Stomach (tissue), 9 donors: Measurements from ENCODE around the gene PNPLA3. TPM values are rescaled to one million over a fixed set of nuclear protein-coding genes. Genes with fewer than 3 reads are reported as not detected.

ENCODE experiments used
- DNase-seq, 2 donors: peaks; one replicate each; pipeline versions ENCODE4 v3.0.0 to v3.0.0-alpha.2; 2013 to 2019
- H3K27ac ChIP-seq, 5 donors: fragments of 200-600 bp in 4 of 5; sonication (generic) in 4 of 5; one replicate each; pipeline ENCODE4 v1.5.1; 2013 to 2019; ENCODE audit warnings: mild to moderate bottlenecking in 1 of 5, moderate library complexity in 1 of 5
- H3K27me3 ChIP-seq, 3 donors: fragments of 200-600 bp; sonication (generic); one replicate each; pipeline ENCODE4 v1.5.1; 2017 to 2019; ENCODE audit warnings: mixed run types in 1 of 3
- H3K36me3 ChIP-seq, 4 donors: fragments of 200-600 bp; sonication (generic); 1 replicate in 3 of 4; 2 replicates in 1 of 4; pipeline ENCODE4 v1.5.1; 2016 to 2019
- H3K4me1 ChIP-seq, 4 donors: fragments of 200-600 bp; sonication (generic); one replicate each; pipeline ENCODE4 v1.5.1; 2016 to 2019
- H3K4me3 ChIP-seq, 4 donors: fragments of 200-600 bp; sonication (generic) in 3 of 4; one replicate each; pipeline ENCODE4 v1.5.1; 2016 to 2019; ENCODE audit warnings: mild to moderate bottlenecking in 1 of 4
- H3K9me3 ChIP-seq, 4 donors: fragments of 200-600 bp; sonication (generic); one replicate each; pipeline ENCODE4 v1.5.1; 2016 to 2019
- CTCF ChIP-seq, 7 experiments: fragments of 450-650 bp in 4 of 7; fragments of 200-600 bp in 3 of 7; sonication (generic) in 3 of 7; IDR thresholded peaks; one replicate each; pipeline ENCODE4 v1.5.1; 2016 to 2019; ENCODE audit warnings: antibody characterized with exemption in 7 of 7, control low read depth in 2 of 7, mild to moderate bottlenecking in 1 of 7
- EP300 ChIP-seq: sonication (generic); formaldehyde crosslinking; IDR thresholded peaks from one replicate; pipeline ENCODE4 v1.6.1; 2017; ENCODE audit warnings: antibody characterized with exemption
- POLR2A ChIP-seq, 4 donors: fragments of 450-650 bp; IDR thresholded peaks; one replicate each; pipeline ENCODE4 v1.6.1; 2016; ENCODE audit warnings: antibody characterized with exemption in 4 of 4, control low read depth in 2 of 4, mild to moderate bottlenecking in 1 of 4, moderate library complexity in 1 of 4
- POLR2AphosphoS5 ChIP-seq, 3 donors: sonication (generic); formaldehyde crosslinking; IDR thresholded peaks; one replicate each; pipeline ENCODE4 v1.6.1; 2016; ENCODE audit warnings: antibody characterized with exemption in 3 of 3
- WGBS, 5 donors: extraction: QIAGEN DNeasy Blood & Tissue Kit in 3 of 5; methylation state at CpG; one replicate each; pipeline versions ENCODE4 v1.1.5 to v1.1.7; 2013 to 2018; 5-methylcytosine and 5-hydroxymethylcytosine counted together
- intact Hi-C: fragments of 100-400 bp; cut with DNase I; formaldehyde crosslinking; loops from one replicate; pipeline ENCODE4 v1.15.1; 2023; ENCODE audit warnings: low total_unique reads
- polyA plus RNA-seq, 3 donors: library from polyadenylated mRNA; stranded (reverse); fragments of 200-250 nt; gene quantifications; one replicate each; pipeline ENCODE4 v1.2.3, GENCODE V29; 2013
- total RNA-seq, 5 donors: library from RNA; depleted of rRNA; stranded (reverse); fragments of >200 nt; gene quantifications; one replicate each; pipeline versions ENCODE4 v1.1.0 to v1.2.3, GENCODE V29; 2014 to 2016
- donor health status: healthy with polysubstance abuse.
- donor health status: Bipolar disorder and iron deficiency.
- donor health status: healthy.

PNPLA3 gene
- total and polyA plus RNA-seq, 8 donors, result 0.12 to 0.73 (median 0.47) TPM; not detected in 4

GRCh38 chr22:43953988-43954785, 30.6 kb downstream of the PNPLA3 start:
- TF ChIP-seq POLR2A (IDR thresholded peaks at IDR 0.05), result no peak
- Histone ChIP-seq H3K4me1 (peaks cover 29 to 35% (median 34%) of the 10 kb centered on the region in 4 donors), H3K27ac (peak overlapping the region in 3 of 5 donors; percentile 80 to 91 (median 89)), H3K9me3 (no peaks in the 10 kb centered on the region), H3K4me3 (peak overlapping the region; percentile 73 to 98 (median 84)), H3K27me3 (peaks cover 0 to 6% (median 0%) of the 10 kb centered on the region in 3 donors), H3K36me3 (no peaks in the 10 kb centered on the region)
- intact Hi-C loops, result no loop called here
- WGBS, 5 donors, result 22 to 36% (median 26%) methylated on average over 7 of the region's 7 CpGs
- DNase-seq, result no peak

DNA sequence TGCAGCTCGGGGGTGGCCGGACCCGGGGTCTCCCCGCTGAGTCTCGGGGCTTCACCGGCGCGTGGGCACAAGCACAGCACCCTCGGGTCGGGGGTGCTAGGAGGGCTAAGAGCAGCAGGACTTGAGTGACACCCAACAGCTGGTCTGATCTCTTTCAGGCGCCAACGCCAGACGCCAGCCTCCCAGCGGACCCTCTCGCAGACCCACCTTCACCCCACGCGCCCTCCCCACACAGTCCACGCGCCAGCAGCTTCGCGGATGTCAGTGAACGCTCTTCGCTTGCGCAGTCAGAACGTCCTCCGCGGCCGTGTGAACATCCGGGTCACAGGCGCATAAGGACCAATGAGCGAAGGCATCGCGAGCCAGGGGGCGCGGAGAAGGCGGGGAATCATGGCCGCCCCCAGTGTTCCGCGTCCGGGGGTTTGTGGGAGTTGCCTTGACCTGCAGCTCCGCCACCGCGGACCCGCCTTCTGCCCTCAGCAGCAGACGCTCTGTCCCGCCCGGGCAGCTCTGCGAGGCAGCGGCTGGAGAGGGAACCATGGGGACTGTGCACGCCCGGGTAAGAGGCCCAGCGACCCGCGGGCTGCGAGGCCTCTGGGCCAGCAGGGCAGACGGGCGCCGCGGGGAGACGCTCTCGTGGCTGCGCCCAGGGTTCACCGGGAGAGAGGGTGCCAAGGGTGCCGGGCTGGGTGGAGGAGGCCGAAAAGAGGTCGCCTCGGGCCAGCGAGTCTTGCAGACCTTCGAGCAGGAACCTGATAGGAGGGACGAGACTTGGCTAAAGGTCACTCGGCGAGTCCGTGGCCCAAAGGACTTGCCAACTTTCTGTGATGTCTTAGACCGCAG, 31.7 kb downstream of the PNPLA3 start, which contains the start of gene SAMM50:
Gene SAMM50, plus strand, starts transcription at position 403 of the 843 bp plus-strand sequence. Its CDS starts 136 bp downstream, at position 539.
- DNase-seq, result peak; percentile 94 to 98
- peak within 1 kb of the TSS; percentile 79 to 92 (median 89) for H3K27ac ChIP-seq
- intact Hi-C loops, result no loop called here
- 0 to 1% (median 1%) methylated on average over 32 to 74 of the region's 74 CpGs for WGBS, 5 donors
- no peak for TF ChIP-seq EP300
- TF ChIP-seq POLR2AphosphoS5 (IDR thresholded peaks at IDR 0.05), result peak; percentile 86 to 97 (median 88)
- H3K4me1 ChIP-seq, result peaks cover 29 to 35% (median 34%) of the 10 kb centered on the region in 4 donors
- H3K9me3 ChIP-seq, result no peaks in the 10 kb centered on the region
- no peaks in the 10 kb centered on the region for H3K36me3 ChIP-seq
- H3K27me3 ChIP-seq, result peaks cover 0 to 6% (median 0%) of the 10 kb centered on the region in 3 donors
- H3K4me3 ChIP-seq, result peak within 1 kb of the TSS; percentile 73 to 98 (median 84)

DNA sequence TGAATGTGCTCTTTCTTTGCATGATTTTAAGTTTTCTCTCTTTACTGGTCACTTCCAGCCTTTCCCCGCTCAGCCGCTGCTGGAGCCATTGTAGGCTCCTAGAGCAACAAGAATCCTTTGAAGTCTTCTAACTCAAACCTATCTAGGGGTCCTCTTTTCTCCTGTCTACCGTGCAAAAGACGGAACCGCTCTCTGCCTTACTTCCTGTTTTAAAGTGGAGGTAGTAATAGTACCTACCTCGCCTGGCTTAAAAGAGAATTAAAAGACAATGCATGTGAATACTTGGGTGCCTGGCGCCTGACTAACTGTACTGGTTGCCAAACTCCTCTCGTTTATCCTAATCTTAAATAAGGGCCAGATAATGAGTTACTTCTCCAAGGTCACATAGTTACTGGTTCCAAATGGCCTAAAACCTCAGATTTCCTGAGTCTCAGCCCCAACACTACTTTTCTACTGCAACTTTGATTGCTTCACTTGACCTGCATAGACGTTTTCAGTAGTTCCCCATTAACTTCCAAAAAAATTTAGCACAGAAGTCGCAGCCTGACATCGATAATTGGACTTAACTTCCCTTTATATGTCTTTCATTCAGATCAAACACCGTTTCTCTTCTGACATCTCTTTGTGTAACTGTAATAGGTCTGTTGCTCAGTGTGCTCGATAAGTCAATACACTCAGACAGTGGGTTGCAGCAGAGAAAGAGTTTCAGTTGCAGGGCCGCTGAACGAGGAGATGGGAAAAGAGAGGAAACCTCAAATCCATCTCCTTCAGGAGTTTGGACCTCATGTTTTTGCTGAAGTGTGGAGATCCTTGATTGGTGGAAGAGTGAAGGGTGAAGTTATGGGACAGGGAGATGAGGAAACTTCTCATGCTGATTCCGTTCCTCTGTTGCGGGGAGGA, 32.5 kb downstream of the PNPLA3 start:
- intact Hi-C loops, result no loop called here
- Histone ChIP-seq H3K4me3 (peak overlapping the region; percentile 73 to 98 (median 84)), H3K27me3 (peaks cover 0 to 6% (median 0%) of the 10 kb centered on the region in 3 donors), H3K36me3 (peaks cover 0 to 6% (median 0%) of the 10 kb centered on the region in 4 donors), H3K27ac (peak overlapping the region; percentile 79 to 92 (median 89)), H3K4me1 (peaks cover 29 to 35% (median 34%) of the 10 kb centered on the region in 4 donors), H3K9me3 (no peaks in the 10 kb centered on the region)
- no peak for DNase-seq
- 35 to 41% (median 38%) methylated on average over 17 of the region's 17 CpGs for WGBS, 5 donors
- no peak for TF ChIP-seq POLR2AphosphoS5 (IDR thresholded peaks at IDR 0.05)
- no peak for TF ChIP-seq POLR2A (IDR thresholded peaks at IDR 0.05)
- TF ChIP-seq EP300, result no peak
- TF ChIP-seq CTCF (IDR thresholded peaks at IDR 0.05), result no peak

DNA sequence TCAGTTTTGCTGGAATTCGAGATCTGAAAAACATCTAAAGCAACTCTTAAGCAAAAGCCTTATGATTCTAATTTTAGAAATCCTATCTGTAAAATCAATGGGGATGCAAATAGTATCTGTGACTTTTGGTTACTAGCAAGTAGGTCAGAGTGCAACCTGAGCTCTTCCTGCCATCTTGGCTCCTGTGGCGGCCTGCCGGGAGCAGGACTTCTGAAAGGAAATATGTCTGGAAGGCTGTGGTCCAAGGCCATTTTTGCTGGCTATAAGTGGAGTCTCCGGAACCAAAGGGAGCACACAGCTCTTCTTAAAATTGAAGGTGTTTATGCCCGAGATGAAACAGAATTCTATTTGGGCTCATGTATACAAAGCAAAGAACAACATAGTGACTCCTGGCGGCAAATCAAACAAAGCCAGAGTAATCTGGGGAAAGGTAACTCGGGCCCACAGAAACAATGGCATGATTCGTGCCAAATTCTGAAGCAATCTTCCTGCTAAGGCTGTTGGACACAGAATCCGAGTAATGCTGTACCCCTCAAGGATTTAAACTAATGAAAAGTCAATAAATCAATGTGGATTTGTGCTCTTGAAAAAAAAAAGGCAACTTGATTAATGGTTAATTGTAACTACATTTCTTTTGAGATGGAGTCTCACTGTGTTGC, 33.3 kb downstream of the PNPLA3 start:
- H3K27ac ChIP-seq, result peak overlapping the region in 3 of 5 donors; percentile 18 to 91 (median 27)

More for the DNA sequence above, 33.3 kb downstream of the PNPLA3 start:
- Histone ChIP-seq H3K27me3 (peaks cover 0 to 5% (median 0%) of the 10 kb centered on the region in 3 donors), H3K36me3 (peaks cover 0 to 6% (median 0%) of the 10 kb centered on the region in 4 donors), H3K4me3 (peak overlapping the region in 2 of 4 donors; percentile 73 to 98), H3K9me3 (no peaks in the 10 kb centered on the region), H3K4me1 (peaks cover 29 to 35% (median 34%) of the 10 kb centered on the region in 4 donors)
- no peak for DNase-seq
- TF ChIP-seq POLR2A (IDR thresholded peaks at IDR 0.05) (no peak), EP300 (no peak), POLR2AphosphoS5 (IDR thresholded peaks at IDR 0.05) (no peak), CTCF (IDR thresholded peaks at IDR 0.05) (no peak)
- WGBS, 5 donors, result 38 to 60% (median 48%) methylated on average over 9 of the region's 9 CpGs
- intact Hi-C loops, result no loop called here
